ENCODE results near the gene ATL1. TPM values are rescaled to one million over a fixed set of nuclear protein-coding genes. Genes with fewer than 3 reads are reported as not detected.

The ATL1 gene
- total and polyA plus RNA-seq, 2 of the 13 experiments (the other 11 are each of a cell fraction or from before 2014, with no cell fraction given): 0.60 to 0.65 TPM

DNA sequence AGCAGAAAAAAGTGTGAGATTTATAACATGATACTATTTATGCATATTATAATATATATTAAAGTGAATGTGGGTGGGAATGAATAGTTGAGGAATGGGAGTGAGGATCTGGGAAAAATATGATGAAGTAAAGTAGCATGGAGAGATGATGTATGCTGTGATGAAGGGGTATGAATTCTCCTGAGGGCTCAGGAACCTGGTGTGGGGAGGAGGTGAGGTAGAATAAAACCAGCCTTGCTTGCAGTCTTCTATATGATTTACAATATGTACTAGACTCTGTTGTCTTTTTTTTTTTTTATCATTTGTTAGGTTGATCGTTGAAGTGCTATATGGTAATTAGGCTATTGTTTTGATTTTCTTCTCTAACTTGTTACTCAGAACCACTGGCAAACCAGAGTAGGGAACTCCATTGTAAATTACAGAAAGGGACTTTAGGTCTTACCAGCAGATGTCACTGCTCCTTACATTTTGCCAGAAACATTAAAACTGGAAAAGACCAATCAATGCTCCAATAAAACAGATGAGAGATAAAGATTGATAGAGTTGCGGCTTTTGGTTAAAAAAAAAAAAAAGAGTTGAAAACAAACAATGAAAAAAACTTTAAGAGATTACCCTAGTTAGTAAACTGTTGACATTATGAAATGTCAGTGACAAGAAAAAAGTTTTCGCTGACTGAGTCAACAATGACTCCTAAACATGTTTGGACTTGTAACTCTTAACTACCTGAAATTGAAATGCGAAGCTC lies 39.9 kb downstream of the ATL1 start:
- DNase-seq (ENCODE audit: low spot score) (peak; percentile 36), ATAC-seq (peak; percentile 68), FAIRE-seq (peak; percentile 57)
- ChIA-PET CTCF (ENCODE audit: low intra/inter-chr PET ratio, low total read pairs) (interaction anchor here (0.6 to 1.3 kb wide), 5 partner anchors 20 to 179 kb away, joined by 3 to 7 read pairs (median 5); no protein-coding TSS in a partner anchor), POLR2A (interaction anchor here (1.3 to 1.7 kb wide), 2 partner anchors 67 to 68 kb away, joined by 3 to 6 read pairs; partner anchors contain the start of gene SAV1)
- 5% methylated on average over 4 of the region's 4 CpGs for whole genome bisulfite sequencing (ENCODE audit: low lambda C conversion rate)
- Histone ChIP-seq H4K20me1 (ENCODE audit: insufficient read depth, low read length) (no peaks in the 10 kb centered on the region), H3K36me3 (replicated peaks in 1 of 2; ENCODE audit: control insufficient read depth in 1 of 2, insufficient read depth in 2 of 2, low read length in 2 of 2) (no peaks in the 10 kb centered on the region), H3K27me3 (ENCODE audit: control insufficient read depth in 1 of 2, insufficient read depth in 2 of 2, low read length in 2 of 2) (no peaks in the 10 kb centered on the region), H3K4me2 (ENCODE audit: low read depth, low read length) (peak overlapping the region; percentile 54), H2AFZ (ENCODE audit: low read length) (no peak overlapping the region), H3K9me3 (ENCODE audit: low read length) (no peaks in the 10 kb centered on the region), H3K4me1 (ENCODE audit: insufficient read depth, low read length) (peaks cover 19% of the 10 kb centered on the region), H3K79me2 (ENCODE audit: insufficient read depth, low read length) (no peaks in the 10 kb centered on the region), H3K27ac (ENCODE audit: extremely low read length, insufficient read depth, low read length) (peak overlapping the region; percentile 59), H3K4me3 (replicated peaks in 1 of 3; ENCODE audit: insufficient read depth in 1 of 3, low read depth in 2 of 3, low read length in 3 of 3) (peak overlapping the region in 1 of 3 experiments; percentile 24; a peak in 3 of 6 replicates), H3K9ac (ENCODE audit: insufficient read depth, low read depth, low read length) (no peak overlapping the region)
- BruUV-seq (replicated peaks): no TSS peak
- in situ Hi-C loops (cut with HindIII; ENCODE audit: extremely low pct_ligation_motif_present, low pct_unique_long_range_greater_than_20kb) (no loop called here), intact Hi-C loops (cut with micrococcal nuclease; ENCODE audit: unreplicated experiment) (loop anchor here (1.0 to 10.0 kb wide), 3 partner anchors 69 to 265 kb away; partner anchors contain the start of gene SAV1)
- TF ChIP-seq, protein P1, sequence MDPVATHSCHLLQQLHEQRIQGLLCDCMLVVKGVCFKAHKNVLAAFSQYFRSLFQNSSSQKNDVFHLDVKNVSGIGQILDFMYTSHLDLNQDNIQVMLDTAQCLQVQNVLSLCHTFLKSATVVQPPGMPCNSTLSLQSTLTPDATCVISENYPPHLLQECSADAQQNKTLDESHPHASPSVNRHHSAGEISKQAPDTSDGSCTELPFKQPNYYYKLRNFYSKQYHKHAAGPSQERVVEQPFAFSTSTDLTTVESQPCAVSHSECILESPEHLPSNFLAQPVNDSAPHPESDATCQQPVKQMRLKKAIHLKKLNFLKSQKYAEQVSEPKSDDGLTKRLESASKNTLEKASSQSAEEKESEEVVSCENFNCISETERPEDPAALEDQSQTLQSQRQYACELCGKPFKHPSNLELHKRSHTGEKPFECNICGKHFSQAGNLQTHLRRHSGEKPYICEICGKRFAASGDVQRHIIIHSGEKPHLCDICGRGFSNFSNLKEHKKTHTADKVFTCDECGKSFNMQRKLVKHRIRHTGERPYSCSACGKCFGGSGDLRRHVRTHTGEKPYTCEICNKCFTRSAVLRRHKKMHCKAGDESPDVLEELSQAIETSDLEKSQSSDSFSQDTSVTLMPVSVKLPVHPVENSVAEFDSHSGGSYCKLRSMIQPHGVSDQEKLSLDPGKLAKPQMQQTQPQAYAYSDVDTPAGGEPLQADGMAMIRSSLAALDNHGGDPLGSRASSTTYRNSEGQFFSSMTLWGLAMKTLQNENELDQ (CRISPR knock-in tag; IDR thresholded peaks at IDR 0.05; ENCODE audit: borderline replicate concordance): no peak
- peak; percentile 64 for TF ChIP-seq STAG1 (CRISPR knock-in tag; IDR thresholded peaks at IDR 0.05)
- TF ChIP-seq, protein P2, sequence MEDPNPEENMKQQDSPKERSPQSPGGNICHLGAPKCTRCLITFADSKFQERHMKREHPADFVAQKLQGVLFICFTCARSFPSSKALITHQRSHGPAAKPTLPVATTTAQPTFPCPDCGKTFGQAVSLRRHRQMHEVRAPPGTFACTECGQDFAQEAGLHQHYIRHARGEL (CRISPR knock-in tag; IDR thresholded peaks at IDR 0.05): no peak
- TF ChIP-seq, protein P3, sequence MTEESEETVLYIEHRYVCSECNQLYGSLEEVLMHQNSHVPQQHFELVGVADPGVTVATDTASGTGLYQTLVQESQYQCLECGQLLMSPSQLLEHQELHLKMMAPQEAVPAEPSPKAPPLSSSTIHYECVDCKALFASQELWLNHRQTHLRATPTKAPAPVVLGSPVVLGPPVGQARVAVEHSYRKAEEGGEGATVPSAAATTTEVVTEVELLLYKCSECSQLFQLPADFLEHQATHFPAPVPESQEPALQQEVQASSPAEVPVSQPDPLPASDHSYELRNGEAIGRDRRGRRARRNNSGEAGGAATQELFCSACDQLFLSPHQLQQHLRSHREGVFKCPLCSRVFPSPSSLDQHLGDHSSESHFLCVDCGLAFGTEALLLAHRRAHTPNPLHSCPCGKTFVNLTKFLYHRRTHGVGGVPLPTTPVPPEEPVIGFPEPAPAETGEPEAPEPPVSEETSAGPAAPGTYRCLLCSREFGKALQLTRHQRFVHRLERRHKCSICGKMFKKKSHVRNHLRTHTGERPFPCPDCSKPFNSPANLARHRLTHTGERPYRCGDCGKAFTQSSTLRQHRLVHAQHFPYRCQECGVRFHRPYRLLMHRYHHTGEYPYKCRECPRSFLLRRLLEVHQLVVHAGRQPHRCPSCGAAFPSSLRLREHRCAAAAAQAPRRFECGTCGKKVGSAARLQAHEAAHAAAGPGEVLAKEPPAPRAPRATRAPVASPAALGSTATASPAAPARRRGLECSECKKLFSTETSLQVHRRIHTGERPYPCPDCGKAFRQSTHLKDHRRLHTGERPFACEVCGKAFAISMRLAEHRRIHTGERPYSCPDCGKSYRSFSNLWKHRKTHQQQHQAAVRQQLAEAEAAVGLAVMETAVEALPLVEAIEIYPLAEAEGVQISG (CRISPR knock-in tag; IDR thresholded peaks at IDR 0.05): no peak
- TF ChIP-seq FOXA1 (IDR thresholded peaks at IDR 0.05): peak; percentile 58
- peak; percentile 56; the same call in 1 of the 2 replicates for TF ChIP-seq FOXA1 (CRISPR knock-in tag; IDR thresholded peaks at IDR 0.05)
- TF ChIP-seq ZSCAN29 (CRISPR knock-in tag; conservative IDR thresholded peaks at IDR 0.05): no peak
- TF ChIP-seq TP53 (CRISPR knock-in tag; conservative IDR thresholded peaks at IDR 0.05): peak; percentile 98
- TF ChIP-seq ZNF432 (CRISPR knock-in tag; IDR thresholded peaks at IDR 0.05; ENCODE audit: borderline replicate concordance): no peak
- TF ChIP-seq, protein P4, sequence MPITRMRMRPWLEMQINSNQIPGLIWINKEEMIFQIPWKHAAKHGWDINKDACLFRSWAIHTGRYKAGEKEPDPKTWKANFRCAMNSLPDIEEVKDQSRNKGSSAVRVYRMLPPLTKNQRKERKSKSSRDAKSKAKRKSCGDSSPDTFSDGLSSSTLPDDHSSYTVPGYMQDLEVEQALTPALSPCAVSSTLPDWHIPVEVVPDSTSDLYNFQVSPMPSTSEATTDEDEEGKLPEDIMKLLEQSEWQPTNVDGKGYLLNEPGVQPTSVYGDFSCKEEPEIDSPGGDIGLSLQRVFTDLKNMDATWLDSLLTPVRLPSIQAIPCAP (CRISPR knock-in tag; IDR thresholded peaks at IDR 0.05; ENCODE audit: low read depth): no peak
- no peak for TF ChIP-seq RELA (CRISPR knock-in tag; IDR thresholded peaks at IDR 0.05)
- TF ChIP-seq ZNF780A (CRISPR knock-in tag; IDR thresholded peaks at IDR 0.05): no peak
- TF ChIP-seq U2AF1 (optimal IDR thresholded peaks at IDR 0.05; ENCODE audit: low read depth, low read length): no peak
- TF ChIP-seq RAD21 (CRISPR knock-in tag; IDR thresholded peaks at IDR 0.05): no peak
- TF ChIP-seq MTA1 (CRISPR knock-in tag; IDR thresholded peaks at IDR 0.05; ENCODE audit: borderline replicate concordance): no peak
- peak; percentile 50 for TF ChIP-seq SMC3 (IDR thresholded peaks at IDR 0.05; ENCODE audit: low read length)
- TF ChIP-seq POLR2AphosphoS5 (IDR thresholded peaks at IDR 0.05; ENCODE audit: low read depth, low read length): no peak
- TF ChIP-seq TCF12 (IDR thresholded peaks at IDR 0.05): no peak
- no peak for TF ChIP-seq TCF12 (CRISPR knock-in tag; IDR thresholded peaks at IDR 0.05)

All from HepG2 (cell line).